ENCODE measurements around the gene APLN. TPM values are rescaled to one million over a fixed set of nuclear protein-coding genes. Genes with fewer than 3 reads are reported as not detected.

APLN gene
- total RNA-seq, 1 donor from 2014 or later: 1.2 TPM

- ATAC-seq (peak; percentile 47), DNase-seq (ENCODE audit: low spot score) (no peak)
Observed at GRCh38 chrX:129600981-129601424, 53.8 kb downstream of the APLN start.

GRCh38 chrX:129599996-129600395 lies 54.8 kb downstream of the APLN start:
- DNase-seq (ENCODE audit: low spot score) (no peak), ATAC-seq (peak; percentile 34)

- DNase-seq (ENCODE audit: low spot score): no peak
- ATAC-seq: no peak
Observed at GRCh38 chrX:129599499-129599898, 55.3 kb downstream of the APLN start.

DNA sequence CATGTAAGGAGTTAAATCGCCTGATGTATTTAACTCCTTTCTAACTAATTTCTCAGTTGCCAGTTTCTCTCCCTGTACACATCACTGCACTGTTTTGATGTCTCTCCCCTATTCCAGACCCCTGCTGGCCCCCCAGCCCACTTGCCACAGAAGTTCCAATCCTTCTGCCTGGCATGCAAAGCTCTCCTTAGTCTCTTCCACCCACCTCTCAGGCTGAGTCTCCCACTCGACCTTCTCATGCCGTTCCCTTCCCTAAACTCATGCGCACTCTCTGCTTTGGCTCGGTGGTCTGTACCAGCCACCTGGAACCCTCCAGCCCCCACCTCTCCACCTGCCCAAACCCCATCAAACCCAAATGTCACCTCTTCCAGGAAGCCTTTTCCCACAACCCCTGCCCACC lies 56.9 kb downstream of the APLN start:
- DNase-seq (ENCODE audit: low spot score) (no peak), ATAC-seq (no peak)

DNA sequence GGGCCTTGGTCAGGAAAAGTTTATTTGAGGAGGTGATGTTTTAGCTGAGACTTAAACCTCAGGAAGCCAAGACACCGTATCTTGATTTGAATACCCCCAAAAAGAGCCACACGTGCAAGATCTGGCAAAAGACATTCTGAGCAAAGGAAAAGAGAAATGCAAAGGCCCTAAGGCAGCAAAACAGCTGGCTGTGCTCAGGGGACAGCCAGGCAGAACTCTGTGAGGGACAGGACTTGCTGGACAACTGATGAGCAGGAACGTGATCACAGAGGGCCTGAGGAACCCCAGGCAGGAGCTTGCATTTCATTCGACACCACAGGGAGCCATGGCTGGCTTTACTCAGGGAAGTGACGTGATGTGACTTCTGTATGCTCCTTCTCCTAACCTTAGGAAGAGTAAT lies 58.7 kb downstream of the APLN start:
- no peak for ATAC-seq
- DNase-seq (ENCODE audit: low spot score): no peak

Other genes starting within 250 kb of the APLN start
- 22.7 TPM for gene SMARCA1, start 131.5 kb downstream of the APLN start, total RNA-seq
- gene OCRL, start 114.7 kb downstream of the APLN start, total RNA-seq: 7.5 TPM
- 2.0 TPM for gene XPNPEP2, start 84.0 kb upstream of the APLN start, total RNA-seq
- 2.4 TPM for gene SASH3, start 125.0 kb upstream of the APLN start, total RNA-seq
- 30.3 TPM for gene ZDHHC9, start 188.9 kb upstream of the APLN start, total RNA-seq

Measured in left lobe of liver (tissue), 2 donors.